ENCODE results near the gene HIVEP3.

HIVEP3 gene

GRCh38 chr1:41498391-41498790 lies 420.3 kb downstream of the HIVEP3 start:
- no peaks in the 10 kb centered on the region for H3K36me3 ChIP-seq
- intact Hi-C loops (cut with DNase I; ENCODE audit: low total_unique reads), result no loop called here
- H3K4me1 ChIP-seq, result peaks cover 5 to 68% (median 58%) of the 10 kb centered on the region in 4 donors
- H3K4me3 ChIP-seq, result no peak overlapping the region
- DNase-seq, result no peak
- no peak for TF ChIP-seq CTCF (IDR thresholded peaks at IDR 0.05)
- H3K27ac ChIP-seq, result peak overlapping the region; percentile 96 to 97
- no peaks in the 10 kb centered on the region for H3K9me3 ChIP-seq
- no peaks in the 10 kb centered on the region for H3K27me3 ChIP-seq

GRCh38 chr1:41497461-41498030 lies 421.2 kb downstream of the HIVEP3 start:
- TF ChIP-seq CTCF (IDR thresholded peaks at IDR 0.05), result no peak
- intact Hi-C loops (cut with DNase I; ENCODE audit: low total_unique reads), result no loop called here
- no peak for DNase-seq
- Histone ChIP-seq H3K4me1 (peaks cover 5 to 68% (median 59%) of the 10 kb centered on the region in 4 donors), H3K4me3 (no peak overlapping the region), H3K36me3 (no peaks in the 10 kb centered on the region), H3K27me3 (no peaks in the 10 kb centered on the region), H3K27ac (peak overlapping the region; percentile 96 to 97), H3K9me3 (no peaks in the 10 kb centered on the region)

GRCh38 chr1:41497056-41497440 lies 421.7 kb downstream of the HIVEP3 start:
- Histone ChIP-seq H3K9me3 (no peaks in the 10 kb centered on the region), H3K27ac (peak overlapping the region; percentile 96 to 97), H3K4me3 (no peak overlapping the region), H3K36me3 (no peaks in the 10 kb centered on the region), H3K27me3 (no peaks in the 10 kb centered on the region), H3K4me1 (peaks cover 5 to 69% (median 63%) of the 10 kb centered on the region in 4 donors)
- DNase-seq, result no peak
- TF ChIP-seq CTCF (IDR thresholded peaks at IDR 0.05), result no peak
- intact Hi-C loops (cut with DNase I; ENCODE audit: low total_unique reads), result no loop called here

- Histone ChIP-seq H3K9me3 (no peaks in the 10 kb centered on the region), H3K27ac (peak overlapping the region; percentile 96 to 97), H3K4me3 (peak overlapping the region; percentile 44 to 55), H3K4me1 (peaks cover 5 to 73% (median 68%) of the 10 kb centered on the region in 4 donors), H3K27me3 (no peaks in the 10 kb centered on the region), H3K36me3 (no peaks in the 10 kb centered on the region)
- intact Hi-C loops (cut with DNase I; ENCODE audit: low total_unique reads), result no loop called here
- TF ChIP-seq CTCF (IDR thresholded peaks at IDR 0.05), result peak; percentile 26 to 33
- peak; percentile 86 to 96 for DNase-seq
These were observed 422.4 kb downstream of the HIVEP3 start for GRCh38 chr1:41496080-41497055.

GRCh38 chr1:41495210-41495948 lies 423.3 kb downstream of the HIVEP3 start:
- Histone ChIP-seq H3K4me3 (peak overlapping the region; percentile 44 to 55), H3K36me3 (no peaks in the 10 kb centered on the region), H3K4me1 (peaks cover 5 to 66% (median 62%) of the 10 kb centered on the region in 4 donors), H3K27ac (peak overlapping the region; percentile 96 to 97), H3K27me3 (no peaks in the 10 kb centered on the region), H3K9me3 (no peaks in the 10 kb centered on the region)
- no peak for TF ChIP-seq CTCF (IDR thresholded peaks at IDR 0.05)
- DNase-seq, result no peak
- intact Hi-C loops (cut with DNase I; ENCODE audit: low total_unique reads), result no loop called here

Data from tibial artery (tissue), 4 donors.